ENCODE measurements around the gene CACNG3.

DNA sequence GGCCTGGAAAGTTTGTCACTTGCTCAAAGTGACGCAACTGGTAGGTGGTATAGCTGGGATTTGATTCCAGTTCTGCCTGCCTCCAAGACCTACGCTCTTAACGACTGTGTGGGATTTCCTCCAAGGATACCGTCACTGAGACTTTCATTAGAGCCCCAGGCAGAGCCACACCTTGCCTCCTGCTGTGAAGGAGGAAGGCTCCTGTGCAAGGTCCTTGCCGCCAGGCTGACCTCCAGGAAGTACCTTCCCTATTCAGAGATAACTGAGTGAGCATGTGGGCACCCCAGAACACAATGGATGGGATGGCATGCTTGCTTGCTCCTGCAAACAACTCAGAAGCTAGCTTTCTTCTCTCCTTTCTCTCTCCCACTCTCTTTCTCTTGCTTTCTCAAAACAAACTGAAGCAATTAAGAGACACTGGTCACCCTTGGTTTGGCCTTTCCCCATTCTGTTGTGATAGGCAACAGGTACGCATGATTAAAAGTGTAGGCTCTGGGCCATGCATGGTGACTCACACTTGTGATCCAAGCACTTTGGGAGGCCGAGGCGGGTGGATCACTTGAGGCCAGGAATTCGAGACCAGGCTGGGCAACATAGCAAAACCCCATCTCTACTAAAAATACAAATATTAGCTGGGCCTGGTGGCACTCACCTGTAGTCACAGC, 30.7 kb downstream of the CACNG3 start:
- TF ChIP-seq EZH2 (IDR thresholded peaks at IDR 0.05; ENCODE audit: borderline replicate concordance, insufficient read depth, low read depth, low read length, poor library complexity, severe bottlenecking): no peak
- TF ChIP-seq, protein P1, sequence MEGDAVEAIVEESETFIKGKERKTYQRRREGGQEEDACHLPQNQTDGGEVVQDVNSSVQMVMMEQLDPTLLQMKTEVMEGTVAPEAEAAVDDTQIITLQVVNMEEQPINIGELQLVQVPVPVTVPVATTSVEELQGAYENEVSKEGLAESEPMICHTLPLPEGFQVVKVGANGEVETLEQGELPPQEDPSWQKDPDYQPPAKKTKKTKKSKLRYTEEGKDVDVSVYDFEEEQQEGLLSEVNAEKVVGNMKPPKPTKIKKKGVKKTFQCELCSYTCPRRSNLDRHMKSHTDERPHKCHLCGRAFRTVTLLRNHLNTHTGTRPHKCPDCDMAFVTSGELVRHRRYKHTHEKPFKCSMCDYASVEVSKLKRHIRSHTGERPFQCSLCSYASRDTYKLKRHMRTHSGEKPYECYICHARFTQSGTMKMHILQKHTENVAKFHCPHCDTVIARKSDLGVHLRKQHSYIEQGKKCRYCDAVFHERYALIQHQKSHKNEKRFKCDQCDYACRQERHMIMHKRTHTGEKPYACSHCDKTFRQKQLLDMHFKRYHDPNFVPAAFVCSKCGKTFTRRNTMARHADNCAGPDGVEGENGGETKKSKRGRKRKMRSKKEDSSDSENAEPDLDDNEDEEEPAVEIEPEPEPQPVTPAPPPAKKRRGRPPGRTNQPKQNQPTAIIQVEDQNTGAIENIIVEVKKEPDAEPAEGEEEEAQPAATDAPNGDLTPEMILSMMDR (IDR thresholded peaks at IDR 0.05): no peak
